PC-3 (cell line): ENCODE results near the gene P2RY6. TPM values are rescaled to one million over a fixed set of nuclear protein-coding genes. Genes with fewer than 3 reads are reported as not detected.

Source experiments
- ATAC-seq: fragments of 200-7000 bp; cut with Tn5 transposase; 2 replicates; pipeline ENCODE4 v1.9.1; 2020; ENCODE audit warnings: mild to moderate bottlenecking, moderate library complexity
- BruUV-seq: library from RNA; stranded (reverse); fragments of 400-500 nt; replicated peaks from 2 replicates; lab custom pipeline; 2021; lab: Mats Ljungman, UMichigan
- CTCF ChIA-PET: fragments of 300-600 bp; sonication (Branson Sonifier 250); formaldehyde crosslinking; loops from one replicate; lab custom pipeline; 2022; ENCODE audit warnings: antibody characterized with exemption; lab: Charles Lee
- POLR2A ChIA-PET: fragments of 300-600 bp; sonication (Branson Sonifier 250); formaldehyde crosslinking; loops from one replicate; lab custom pipeline; 2022; ENCODE audit warnings: antibody characterized with exemption; ENCODE audit not compliant: unreplicated experiment; lab: Charles Lee
- DNase-seq: peaks from one replicate; pipeline ENCODE4 v3.0.0-alpha.2; 2015
- H2AFZ ChIP-seq: fragments of 300-600 bp; sonication (generic); 2 replicates; pipeline ENCODE4 v1.6.0; 2016; ENCODE audit warnings: antibody characterized with exemption, low read length
- H3F3A ChIP-seq: fragments of 300-600 bp; sonication (generic); one replicate; pipeline ENCODE4 v1.6.0; 2017; ENCODE audit warnings: antibody characterized with exemption, low read length, control low read depth, mild to moderate bottlenecking; ENCODE audit not compliant: unreplicated experiment
- H3K27ac ChIP-seq: fragments of 300-600 bp; sonication (generic); 2 replicates; pipeline ENCODE4 v1.5.1; 2016; ENCODE audit warnings: mild to moderate bottlenecking, low read length
- H3K27me3 ChIP-seq: fragments of 300-600 bp; sonication (generic); 2 replicates; pipeline ENCODE4 v1.6.1; 2016; ENCODE audit warnings: low read length, mixed read lengths
- H3K36me3 ChIP-seq: fragments of 300-600 bp; sonication (generic); 2 replicates; pipeline ENCODE4 v1.6.1; 2016; ENCODE audit warnings: low read depth, mixed run types, low read length, mixed read lengths
- H3K4me1 ChIP-seq: fragments of 300-600 bp; sonication (generic); 2 replicates; pipeline ENCODE4 v1.5.1; 2016; ENCODE audit warnings: low read length; ENCODE audit not compliant: insufficient read depth
- H3K4me2 ChIP-seq: fragments of 300-600 bp; sonication (generic); 2 replicates; pipeline ENCODE4 v1.6.0; 2016; ENCODE audit warnings: low read length
- H3K4me3 ChIP-seq: fragments of 300-600 bp; sonication (generic); 2 replicates; pipeline ENCODE4 v1.5.1; 2016; ENCODE audit warnings: mild to moderate bottlenecking, low read length, mixed read lengths
- H3K79me2 ChIP-seq: fragments of 300-600 bp; sonication (generic); 2 replicates; pipeline ENCODE4 v1.6.1; 2017; ENCODE audit warnings: low read length, mixed read lengths
- H3K9ac ChIP-seq: fragments of 300-600 bp; sonication (generic); 2 replicates; pipeline ENCODE4 v1.6.0; 2016; ENCODE audit warnings: mild to moderate bottlenecking, low read length
- H3K9me2 ChIP-seq: fragments of 300-600 bp; sonication (generic); replicated peaks from 2 replicates; pipeline ENCODE4 v1.6.1; 2016; ENCODE audit warnings: mixed run types, low read length, mixed read lengths
- H3K9me3 ChIP-seq: fragments of 300-600 bp; sonication (generic); 2 replicates; pipeline ENCODE4 v1.6.1; 2016; ENCODE audit warnings: low read length, mixed read lengths
- H4K20me1 ChIP-seq: fragments of 300-600 bp; sonication (generic); 2 replicates; pipeline ENCODE4 v1.6.1; 2016; ENCODE audit warnings: low read length, mixed read lengths
- EZH2 ChIP-seq: fragments of 300-600 bp; sonication (generic); IDR thresholded peaks from one replicate; pipeline ENCODE4 v1.6.1; 2017; ENCODE audit warnings: antibody characterized with exemption, mild to moderate bottlenecking, low read length; ENCODE audit not compliant: unreplicated experiment
- EZH2phosphoT487 ChIP-seq: fragments of 300-600 bp; sonication (generic); IDR thresholded peaks from 2 replicates; pipeline ENCODE4 v1.6.1; 2018; ENCODE audit warnings: mild to moderate bottlenecking, antibody characterized with exemption, low read length, borderline replicate concordance
- intact Hi-C: fragments of 100-400 bp; cut with micrococcal nuclease; formaldehyde crosslinking; loops from 2 replicates; pipeline ENCODE4 v1.9.0; 2023
- total RNA-seq: library from RNA; depleted of rRNA; stranded (reverse); fragments of >200 nt; gene quantifications from 2 replicates; pipeline ENCODE4 v1.2.3, GENCODE V29; 2014
- TF ChIP-seq, protein P1 (sequence below): fragments of 300-600 bp; sonication (generic); conservative IDR thresholded peaks from 2 replicates; pipeline ENCODE4 v1.5.1; 2017; ENCODE audit warnings: antibody characterized with exemption, low read depth, mild to moderate bottlenecking, low read length

Gene P2RY6
- total RNA-seq, 1 experiment from 2014 or later: 2.0 TPM

DNA sequence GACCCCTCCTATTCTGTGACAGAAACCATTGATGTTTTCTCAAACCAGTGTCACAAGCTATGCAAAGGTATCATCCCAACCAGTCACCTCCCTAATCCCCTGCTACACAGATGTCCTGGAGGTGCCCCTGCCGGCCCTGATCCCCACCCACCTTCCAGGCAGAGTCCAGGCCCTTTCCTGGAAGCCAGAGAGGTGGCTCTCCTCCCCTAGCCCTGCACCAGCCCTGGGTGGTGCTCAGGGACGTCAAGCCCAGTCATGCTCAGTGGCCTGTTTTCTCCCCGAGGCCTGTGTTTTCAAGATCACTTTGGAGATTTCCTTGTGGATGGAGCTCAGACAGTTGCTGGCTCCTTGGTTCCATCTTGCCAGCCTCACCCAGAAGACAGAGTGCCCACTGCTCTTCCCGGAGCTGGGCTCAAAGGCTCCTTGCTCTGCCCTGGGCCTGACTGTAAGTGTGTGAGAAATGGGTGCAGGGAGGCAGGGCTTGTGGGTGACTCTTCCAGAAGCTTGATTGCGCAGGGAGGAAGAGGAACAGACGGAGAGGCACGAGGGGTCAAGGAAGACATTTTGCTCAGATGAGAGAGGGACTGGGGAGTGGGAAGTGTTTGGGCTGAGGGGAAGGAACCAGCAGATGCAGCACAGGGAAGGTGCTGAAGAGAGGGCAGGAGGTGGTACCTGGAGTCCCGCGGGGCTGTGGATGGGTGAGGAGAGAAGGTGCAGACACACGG lies 11.3 kb downstream of the P2RY6 start:
- Histone ChIP-seq H3K4me2 (no peak overlapping the region), H4K20me1 (no peaks in the 10 kb centered on the region), H3K4me1 (peaks cover under 1% of the 10 kb centered on the region; the same call in 1 of the 2 replicates), H3K79me2 (no peaks in the 10 kb centered on the region), H3F3A (no peaks in the 10 kb centered on the region), H3K36me3 (no peaks in the 10 kb centered on the region), H3K9me3 (no peaks in the 10 kb centered on the region), H3K4me3 (no peak overlapping the region), H3K27me3 (no peaks in the 10 kb centered on the region), H3K9ac (no peak overlapping the region), H3K9me2 (no peaks in the 10 kb centered on the region), H3K27ac (no peak overlapping the region), H2AFZ (no peak overlapping the region)
- DNase-seq (no peak), ATAC-seq (no peak)
- intact Hi-C loops: loop anchor here (10.0 kb wide), 1 partner anchor 359 kb away; no protein-coding TSS in a partner anchor
- ChIA-PET POLR2A (no interaction called here), CTCF (no interaction called here)
- BruUV-seq: no TSS peak
- TF ChIP-seq EZH2phosphoT487: no peak
- TF ChIP-seq, protein P1, sequence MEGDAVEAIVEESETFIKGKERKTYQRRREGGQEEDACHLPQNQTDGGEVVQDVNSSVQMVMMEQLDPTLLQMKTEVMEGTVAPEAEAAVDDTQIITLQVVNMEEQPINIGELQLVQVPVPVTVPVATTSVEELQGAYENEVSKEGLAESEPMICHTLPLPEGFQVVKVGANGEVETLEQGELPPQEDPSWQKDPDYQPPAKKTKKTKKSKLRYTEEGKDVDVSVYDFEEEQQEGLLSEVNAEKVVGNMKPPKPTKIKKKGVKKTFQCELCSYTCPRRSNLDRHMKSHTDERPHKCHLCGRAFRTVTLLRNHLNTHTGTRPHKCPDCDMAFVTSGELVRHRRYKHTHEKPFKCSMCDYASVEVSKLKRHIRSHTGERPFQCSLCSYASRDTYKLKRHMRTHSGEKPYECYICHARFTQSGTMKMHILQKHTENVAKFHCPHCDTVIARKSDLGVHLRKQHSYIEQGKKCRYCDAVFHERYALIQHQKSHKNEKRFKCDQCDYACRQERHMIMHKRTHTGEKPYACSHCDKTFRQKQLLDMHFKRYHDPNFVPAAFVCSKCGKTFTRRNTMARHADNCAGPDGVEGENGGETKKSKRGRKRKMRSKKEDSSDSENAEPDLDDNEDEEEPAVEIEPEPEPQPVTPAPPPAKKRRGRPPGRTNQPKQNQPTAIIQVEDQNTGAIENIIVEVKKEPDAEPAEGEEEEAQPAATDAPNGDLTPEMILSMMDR: no peak
- TF ChIP-seq EZH2: no peak

DNA sequence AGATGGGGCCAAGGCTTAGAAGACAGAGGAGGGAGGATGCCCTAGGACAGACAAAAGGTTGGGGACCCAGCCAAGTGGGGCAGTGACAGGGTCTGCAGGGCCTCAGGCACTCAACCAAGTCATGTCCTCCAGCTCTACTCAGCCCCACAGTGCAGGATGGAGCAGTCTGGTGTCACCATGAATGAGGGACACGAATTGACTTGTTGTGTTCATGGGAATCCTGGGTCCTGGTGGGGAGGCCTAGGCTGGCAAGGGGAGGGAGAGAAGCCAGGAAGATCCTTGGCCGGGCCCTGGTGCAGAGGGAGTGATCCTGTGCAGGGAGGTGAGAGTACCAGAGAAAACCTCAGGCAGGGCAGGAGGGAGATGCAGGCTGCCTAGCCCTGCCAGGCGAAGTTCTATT lies 12.0 kb downstream of the P2RY6 start:
- Histone ChIP-seq H2AFZ (no peak overlapping the region), H3K4me2 (no peak overlapping the region), H4K20me1 (no peaks in the 10 kb centered on the region), H3K9ac (no peak overlapping the region), H3K9me2 (no peaks in the 10 kb centered on the region), H3K4me3 (no peak overlapping the region), H3K27me3 (no peaks in the 10 kb centered on the region), H3K79me2 (no peaks in the 10 kb centered on the region), H3K9me3 (no peaks in the 10 kb centered on the region), H3K4me1 (peaks cover 7% of the 10 kb centered on the region), H3K36me3 (no peaks in the 10 kb centered on the region), H3K27ac (no peak overlapping the region), H3F3A (no peaks in the 10 kb centered on the region)
- POLR2A ChIA-PET: no interaction called here
- no peak for DNase-seq
- CTCF ChIA-PET: no interaction called here
- intact Hi-C loops: loop anchor here (10.0 kb wide), 1 partner anchor 359 kb away; no protein-coding TSS in a partner anchor
- no peak for TF ChIP-seq EZH2phosphoT487
- no peak for TF ChIP-seq EZH2
- TF ChIP-seq, protein P1: no peak
- no peak for ATAC-seq
- no TSS peak for BruUV-seq

DNA sequence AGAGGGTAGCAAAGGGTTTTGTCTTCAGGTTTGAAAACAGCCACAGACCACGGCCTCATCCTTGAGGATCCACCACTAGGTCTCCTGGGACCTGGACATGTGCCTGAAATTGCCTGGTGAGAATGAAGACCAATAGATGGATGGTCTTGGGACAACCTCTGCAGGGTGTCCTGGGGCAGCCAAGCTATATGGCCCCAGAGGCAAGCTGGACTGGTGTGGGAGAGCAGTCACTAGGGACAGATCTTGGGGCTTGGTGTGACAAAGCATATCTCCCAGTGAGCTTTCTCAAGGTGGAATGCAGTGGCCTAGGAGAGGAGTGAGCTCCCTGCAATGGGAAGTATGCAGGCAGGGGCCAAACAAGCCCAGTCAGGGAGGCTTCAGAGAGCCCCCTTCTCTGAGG lies 13.6 kb downstream of the P2RY6 start:
- Histone ChIP-seq H3K9ac (no peak overlapping the region), H3K4me1 (peaks cover 11% of the 10 kb centered on the region), H3K4me3 (no peak overlapping the region), H3K79me2 (no peaks in the 10 kb centered on the region), H2AFZ (no peak overlapping the region), H4K20me1 (no peaks in the 10 kb centered on the region), H3K9me3 (no peaks in the 10 kb centered on the region), H3K27ac (no peak overlapping the region), H3K9me2 (no peaks in the 10 kb centered on the region), H3F3A (no peaks in the 10 kb centered on the region), H3K27me3 (no peaks in the 10 kb centered on the region), H3K4me2 (no peak overlapping the region), H3K36me3 (no peaks in the 10 kb centered on the region)
- intact Hi-C loops: loop anchor here (5.0 to 10.0 kb wide), 2 partner anchors 38 to 361 kb away; no protein-coding TSS in a partner anchor
- no peak for DNase-seq
- ChIA-PET POLR2A (no interaction called here), CTCF (no interaction called here)
- TF ChIP-seq EZH2phosphoT487: no peak
- TF ChIP-seq, protein P1: no peak
- no peak for TF ChIP-seq EZH2
- no TSS peak for BruUV-seq
- ATAC-seq: no peak
